Loucy (cell line): Measurements from ENCODE around the gene F5.
A peak's percentile ranks its signal among the peaks of the same experiment; 100 is the strongest.

ENCODE experiments used
- H2AFZ ChIP-seq: fragments of 200-600 bp; sonication (generic); 2 replicates; pipeline ENCODE4 v1.6.0; 2016; ENCODE audit warnings: antibody characterized with exemption, mild to moderate bottlenecking, low read length, moderate library complexity
- H3F3A ChIP-seq: fragments of 200-600 bp; 2 replicates; pipeline ENCODE4 v1.6.0; 2016; ENCODE audit warnings: antibody characterized with exemption, low read depth, mild to moderate bottlenecking
- H3K27me3 ChIP-seq: fragments of 200-600 bp; sonication (generic); 2 replicates; pipeline ENCODE4 v1.6.1; 2014; ENCODE audit warnings: low read length, mild to moderate bottlenecking; ENCODE audit not compliant: insufficient read depth, poor library complexity, severe bottlenecking
- H3K36me3 ChIP-seq: fragments of 200-600 bp; sonication (generic); 2 replicates; pipeline ENCODE4 v1.6.1; 2016; ENCODE audit warnings: low read length; ENCODE audit not compliant: insufficient read depth
- H3K4me1 ChIP-seq: fragments of 200-600 bp; sonication (generic); 2 replicates; pipeline ENCODE4 v1.5.1; 2014; ENCODE audit warnings: low read length, mild to moderate bottlenecking; ENCODE audit not compliant: insufficient read depth, poor library complexity, severe bottlenecking
- H3K4me2 ChIP-seq: fragments of 200-600 bp; sonication (generic); 2 replicates; pipeline ENCODE4 v1.6.0; 2014; ENCODE audit warnings: antibody characterized with exemption, low read length, low read depth, mild to moderate bottlenecking; ENCODE audit not compliant: poor library complexity, severe bottlenecking
- H3K4me3 ChIP-seq: fragments of 200-600 bp; sonication (generic); 2 replicates; pipeline ENCODE4 v1.5.1; 2014; ENCODE audit warnings: low read length, mild to moderate bottlenecking, mixed read lengths; ENCODE audit not compliant: poor library complexity, severe bottlenecking
- H3K79me2 ChIP-seq: fragments of 200-600 bp; sonication (generic); 2 replicates; pipeline ENCODE4 v1.6.1; 2014; ENCODE audit warnings: low read length; ENCODE audit not compliant: insufficient read depth
- H3K9ac ChIP-seq: fragments of 200-600 bp; sonication (generic); 2 replicates; pipeline ENCODE4 v1.6.0; 2014; ENCODE audit warnings: mild to moderate bottlenecking, low read depth, low read length, moderate library complexity; ENCODE audit not compliant: poor library complexity, severe bottlenecking
- H3K9me2 ChIP-seq: fragments of 200-600 bp; sonication (generic); replicated peaks from 2 replicates; pipeline ENCODE4 v1.6.1; 2016; ENCODE audit warnings: low read depth, low read length, mixed read lengths
- H3K9me3 ChIP-seq: fragments of 200-600 bp; sonication (generic); 2 replicates; pipeline ENCODE4 v1.6.1; 2014; ENCODE audit warnings: mild to moderate bottlenecking, antibody characterized with exemption, low read length, low read depth; ENCODE audit not compliant: insufficient read depth
- H4K20me1 ChIP-seq: fragments of 200-600 bp; sonication (generic); 2 replicates; pipeline ENCODE4 v1.6.0; 2014; ENCODE audit warnings: antibody characterized with exemption, low read length, mild to moderate bottlenecking; ENCODE audit not compliant: insufficient read depth, poor library complexity, severe bottlenecking
- EZH2phosphoT487 ChIP-seq: fragments of 200-600 bp; IDR thresholded peaks from 2 replicates; pipeline ENCODE4 v1.6.1; 2018; ENCODE audit warnings: antibody characterized with exemption, mild to moderate bottlenecking, moderate library complexity, borderline replicate concordance
- TF ChIP-seq, protein P1 (sequence below): fragments of 200-600 bp; sonication (generic); conservative IDR thresholded peaks from 2 replicates; pipeline ENCODE4 v1.5.1; 2014; ENCODE audit warnings: mild to moderate bottlenecking, antibody characterized with exemption, low read length

The F5 gene

DNA sequence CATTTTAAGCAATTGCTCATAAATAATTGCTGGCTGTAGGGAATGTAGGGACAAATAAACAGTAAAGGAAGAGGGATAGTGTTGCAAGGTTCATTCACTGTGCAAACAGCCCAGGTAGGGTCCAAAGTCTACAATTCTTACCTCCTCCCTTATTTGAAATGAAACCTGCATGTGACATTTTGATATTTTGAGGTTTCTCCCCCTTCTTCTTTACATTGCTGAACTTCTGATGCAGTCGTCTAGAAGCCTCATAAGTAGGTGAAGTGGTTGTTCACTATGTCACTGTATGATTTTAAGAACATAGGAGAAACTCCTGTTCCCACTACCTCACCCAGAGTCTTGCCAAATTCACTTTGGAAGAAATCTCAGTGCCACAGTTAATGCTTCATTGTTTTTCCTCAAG is 16.1 kb downstream of the F5 start:
- Histone ChIP-seq H3K9ac (no peak overlapping the region), H3K4me2 (no peak overlapping the region), H4K20me1 (no peaks in the 10 kb centered on the region), H3K79me2 (no peaks in the 10 kb centered on the region), H3K36me3 (no peaks in the 10 kb centered on the region), H3K27me3 (no peaks in the 10 kb centered on the region), H2AFZ (no peak overlapping the region), H3K4me1 (peaks cover 17% of the 10 kb centered on the region), H3K4me3 (no peak overlapping the region), H3F3A (no peaks in the 10 kb centered on the region; the same call in 1 of the 2 replicates), H3K9me3 (no peaks in the 10 kb centered on the region), H3K9me2 (no peaks in the 10 kb centered on the region)
- no peak for TF ChIP-seq EZH2phosphoT487
- TF ChIP-seq, protein P1, sequence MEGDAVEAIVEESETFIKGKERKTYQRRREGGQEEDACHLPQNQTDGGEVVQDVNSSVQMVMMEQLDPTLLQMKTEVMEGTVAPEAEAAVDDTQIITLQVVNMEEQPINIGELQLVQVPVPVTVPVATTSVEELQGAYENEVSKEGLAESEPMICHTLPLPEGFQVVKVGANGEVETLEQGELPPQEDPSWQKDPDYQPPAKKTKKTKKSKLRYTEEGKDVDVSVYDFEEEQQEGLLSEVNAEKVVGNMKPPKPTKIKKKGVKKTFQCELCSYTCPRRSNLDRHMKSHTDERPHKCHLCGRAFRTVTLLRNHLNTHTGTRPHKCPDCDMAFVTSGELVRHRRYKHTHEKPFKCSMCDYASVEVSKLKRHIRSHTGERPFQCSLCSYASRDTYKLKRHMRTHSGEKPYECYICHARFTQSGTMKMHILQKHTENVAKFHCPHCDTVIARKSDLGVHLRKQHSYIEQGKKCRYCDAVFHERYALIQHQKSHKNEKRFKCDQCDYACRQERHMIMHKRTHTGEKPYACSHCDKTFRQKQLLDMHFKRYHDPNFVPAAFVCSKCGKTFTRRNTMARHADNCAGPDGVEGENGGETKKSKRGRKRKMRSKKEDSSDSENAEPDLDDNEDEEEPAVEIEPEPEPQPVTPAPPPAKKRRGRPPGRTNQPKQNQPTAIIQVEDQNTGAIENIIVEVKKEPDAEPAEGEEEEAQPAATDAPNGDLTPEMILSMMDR = no peak

DNA sequence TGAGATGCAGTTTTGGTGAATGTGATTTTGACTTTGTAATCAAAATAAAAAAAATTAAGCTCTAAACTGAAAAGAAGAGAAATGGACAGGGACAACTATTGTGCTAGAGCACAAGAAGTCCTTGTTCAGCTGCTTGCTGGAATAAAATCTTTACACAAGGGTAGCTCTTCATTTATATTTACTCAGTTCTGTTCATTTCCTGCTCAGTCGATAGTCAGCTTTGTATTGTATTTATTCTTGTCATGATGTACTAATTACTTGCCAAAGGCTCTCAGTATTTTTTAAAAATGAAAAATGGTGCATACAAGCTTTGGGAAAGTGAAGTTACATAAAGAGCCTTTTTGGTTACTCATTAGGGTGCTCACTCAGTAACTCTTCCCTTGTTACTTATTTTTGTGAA is 17.8 kb downstream of the F5 start:
- Histone ChIP-seq H3K36me3 (no peaks in the 10 kb centered on the region), H3K9me3 (no peaks in the 10 kb centered on the region), H3K27me3 (no peaks in the 10 kb centered on the region), H3K79me2 (no peaks in the 10 kb centered on the region), H3K4me1 (peaks cover 19% of the 10 kb centered on the region), H4K20me1 (no peaks in the 10 kb centered on the region), H3K4me3 (no peak overlapping the region), H3F3A (no peaks in the 10 kb centered on the region; the same call in 1 of the 2 replicates), H2AFZ (no peak overlapping the region), H3K4me2 (no peak overlapping the region), H3K9me2 (no peaks in the 10 kb centered on the region), H3K9ac (no peak overlapping the region)
- TF ChIP-seq EZH2phosphoT487 = no peak
- TF ChIP-seq, protein P1 = no peak

DNA sequence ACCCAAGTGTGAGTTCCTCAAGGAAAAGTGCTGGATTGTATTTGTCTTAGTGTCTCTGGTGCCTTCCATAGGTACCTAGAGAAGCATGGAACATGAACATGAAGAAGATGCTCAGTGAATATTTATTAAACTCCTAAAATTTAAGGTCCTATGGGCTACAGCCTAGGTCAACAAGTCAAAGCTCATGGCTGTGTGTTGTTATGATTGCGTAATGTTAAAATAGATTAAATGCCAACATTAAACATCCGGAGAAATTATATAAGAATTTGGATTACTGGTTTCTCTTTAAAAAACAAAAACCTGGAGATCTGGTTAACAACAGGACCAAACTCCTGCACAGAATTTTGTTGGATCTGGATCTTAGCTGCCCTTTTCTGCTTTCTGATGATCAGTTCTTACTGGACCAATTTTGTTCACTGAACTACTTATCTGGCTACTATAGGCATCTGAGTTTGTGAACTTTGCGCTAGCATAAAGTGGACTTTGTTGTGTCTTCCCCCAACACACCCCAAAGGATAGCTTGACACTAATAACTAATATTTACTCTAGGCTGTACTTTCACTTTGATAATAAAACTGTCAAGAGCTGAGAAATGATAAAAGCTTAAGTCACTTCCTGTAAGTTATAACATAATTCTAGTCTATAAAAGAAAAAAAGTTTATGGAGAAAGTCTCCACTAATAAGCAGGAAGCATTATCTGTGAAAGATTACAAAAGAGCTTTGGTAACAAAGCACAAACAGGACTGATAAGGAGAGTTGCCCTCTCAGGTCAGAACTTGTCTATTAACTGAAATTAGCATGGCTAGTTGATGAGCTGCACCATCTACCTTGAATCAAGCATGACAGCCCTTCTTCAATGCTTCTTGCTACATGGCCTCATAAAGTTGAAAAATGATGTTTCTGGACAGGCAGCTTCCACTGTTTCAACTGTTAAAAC is 20.7 kb downstream of the F5 start:
- Histone ChIP-seq H2AFZ (peak overlapping the region; percentile 82), H3K36me3 (no peaks in the 10 kb centered on the region), H3K9ac (peak overlapping the region; percentile 43)

More for the DNA sequence above, 20.7 kb downstream of the F5 start:
- Histone ChIP-seq H3F3A (no peaks in the 10 kb centered on the region; the same call in 1 of the 2 replicates), H3K4me1 (peaks cover 19% of the 10 kb centered on the region), H3K9me2 (no peaks in the 10 kb centered on the region), H3K4me2 (peak overlapping the region; percentile 60), H4K20me1 (no peaks in the 10 kb centered on the region), H3K9me3 (no peaks in the 10 kb centered on the region), H3K4me3 (peak overlapping the region; percentile 49), H3K79me2 (no peaks in the 10 kb centered on the region), H3K27me3 (no peaks in the 10 kb centered on the region)
- TF ChIP-seq, protein P1 = no peak
- TF ChIP-seq EZH2phosphoT487 = no peak
